ENCODE measurements around the gene TP53I13. TPM values are rescaled to one million over a fixed set of nuclear protein-coding genes. Genes with fewer than 3 reads are reported as not detected.

The TP53I13 gene
- total RNA-seq, 4 donors from 2014 or later = 32.1 to 150 (median 78.2) TPM

GRCh38 chr17:29569245-29569950 lies 897 bp downstream of the TP53I13 start:
- TF ChIP-seq CTCF (IDR thresholded peaks at IDR 0.05; ENCODE audit: low read depth) = no peak

- no peak for TF ChIP-seq CTCF (IDR thresholded peaks at IDR 0.05; ENCODE audit: low read depth)
Measured at GRCh38 chr17:29570521-29570920, 2.0 kb downstream of the TP53I13 start.

GRCh38 chr17:29571486-29571882 lies 3.0 kb downstream of the TP53I13 start:
- TF ChIP-seq CTCF (IDR thresholded peaks at IDR 0.05; ENCODE audit: low read depth) = no peak

GRCh38 chr17:29571883-29572681 lies 3.6 kb downstream of the TP53I13 start:
- no peak for TF ChIP-seq CTCF (IDR thresholded peaks at IDR 0.05; ENCODE audit: low read depth)

- TF ChIP-seq CTCF (IDR thresholded peaks at IDR 0.05; ENCODE audit: low read depth) = no peak
Measured at GRCh38 chr17:29572691-29573557, 4.4 kb downstream of the TP53I13 start.

GRCh38 chr17:29573558-29573869 lies 5.0 kb downstream of the TP53I13 start:
- no peak for TF ChIP-seq CTCF (IDR thresholded peaks at IDR 0.05; ENCODE audit: low read depth)

All from subcutaneous adipose tissue (tissue), 4 donors.